ENCODE results near the gene BIRC5.

The BIRC5 gene

DNA sequence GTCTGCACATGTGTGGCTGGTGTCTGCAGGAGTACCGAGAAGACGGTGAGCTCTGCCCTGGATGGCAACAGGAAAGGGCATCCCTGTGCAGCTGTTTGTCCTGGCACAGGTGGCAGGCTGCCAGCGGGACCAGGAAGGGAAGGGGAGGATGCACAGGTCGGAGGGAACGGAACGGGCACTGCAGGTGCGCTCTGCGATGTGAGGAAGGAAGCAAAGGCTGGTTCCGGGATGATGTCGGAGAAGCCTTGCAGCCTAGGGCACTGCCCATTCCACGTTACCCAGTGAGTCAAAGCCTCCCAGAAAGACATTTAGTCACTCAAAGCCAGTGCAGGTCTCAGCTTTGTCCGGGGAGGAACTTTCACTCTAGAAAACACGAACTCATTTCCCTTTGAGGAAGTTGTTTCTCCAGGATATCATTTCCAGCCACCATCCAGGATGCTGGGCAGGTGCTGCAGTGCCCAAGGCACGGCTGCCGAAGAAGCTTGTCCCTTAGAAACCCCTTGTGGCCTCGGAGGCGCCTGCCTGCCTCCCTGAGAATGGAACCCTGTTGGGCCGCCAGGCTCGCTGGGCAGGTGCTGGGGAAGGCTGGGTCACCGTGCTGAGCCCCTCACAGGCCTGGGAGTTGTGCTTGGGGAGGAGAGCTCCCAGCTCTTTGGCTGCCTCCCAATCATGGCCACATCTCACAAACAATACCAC lies 12.9 kb downstream of the BIRC5 start:
- TF ChIP-seq, protein P1, sequence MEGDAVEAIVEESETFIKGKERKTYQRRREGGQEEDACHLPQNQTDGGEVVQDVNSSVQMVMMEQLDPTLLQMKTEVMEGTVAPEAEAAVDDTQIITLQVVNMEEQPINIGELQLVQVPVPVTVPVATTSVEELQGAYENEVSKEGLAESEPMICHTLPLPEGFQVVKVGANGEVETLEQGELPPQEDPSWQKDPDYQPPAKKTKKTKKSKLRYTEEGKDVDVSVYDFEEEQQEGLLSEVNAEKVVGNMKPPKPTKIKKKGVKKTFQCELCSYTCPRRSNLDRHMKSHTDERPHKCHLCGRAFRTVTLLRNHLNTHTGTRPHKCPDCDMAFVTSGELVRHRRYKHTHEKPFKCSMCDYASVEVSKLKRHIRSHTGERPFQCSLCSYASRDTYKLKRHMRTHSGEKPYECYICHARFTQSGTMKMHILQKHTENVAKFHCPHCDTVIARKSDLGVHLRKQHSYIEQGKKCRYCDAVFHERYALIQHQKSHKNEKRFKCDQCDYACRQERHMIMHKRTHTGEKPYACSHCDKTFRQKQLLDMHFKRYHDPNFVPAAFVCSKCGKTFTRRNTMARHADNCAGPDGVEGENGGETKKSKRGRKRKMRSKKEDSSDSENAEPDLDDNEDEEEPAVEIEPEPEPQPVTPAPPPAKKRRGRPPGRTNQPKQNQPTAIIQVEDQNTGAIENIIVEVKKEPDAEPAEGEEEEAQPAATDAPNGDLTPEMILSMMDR (conservative IDR thresholded peaks at IDR 0.05) = no peak
- peak overlapping the region; percentile 72 for H3K27ac ChIP-seq

- TF ChIP-seq, protein P1 (conservative IDR thresholded peaks at IDR 0.05) = no peak
- H3K27ac ChIP-seq = peak overlapping the region; percentile 72
Observed at GRCh38 chr17:78227455-78227916, 13.4 kb downstream of the BIRC5 start.

DNA sequence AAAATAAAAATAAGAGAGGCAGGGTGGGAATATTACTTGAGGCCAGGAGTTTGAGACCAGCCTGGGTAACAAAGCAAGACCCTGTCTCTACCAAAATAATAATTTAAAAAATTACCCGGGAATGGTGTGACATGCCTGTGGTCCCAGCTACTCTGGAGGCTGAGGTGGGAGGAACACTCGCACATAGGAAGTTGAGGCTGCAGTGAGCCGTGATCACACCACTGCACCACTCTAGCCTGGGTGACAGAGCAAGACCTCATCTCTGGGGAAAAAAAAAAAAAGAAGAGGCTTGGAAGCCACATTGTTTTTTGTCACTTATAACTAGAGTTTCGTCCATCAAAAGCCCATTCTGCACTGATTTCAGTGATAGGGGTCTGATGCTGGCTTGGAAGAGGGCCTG lies 14.1 kb downstream of the BIRC5 start:
- H3K27ac ChIP-seq = no peak overlapping the region
- TF ChIP-seq, protein P1 (conservative IDR thresholded peaks at IDR 0.05) = no peak

DNA sequence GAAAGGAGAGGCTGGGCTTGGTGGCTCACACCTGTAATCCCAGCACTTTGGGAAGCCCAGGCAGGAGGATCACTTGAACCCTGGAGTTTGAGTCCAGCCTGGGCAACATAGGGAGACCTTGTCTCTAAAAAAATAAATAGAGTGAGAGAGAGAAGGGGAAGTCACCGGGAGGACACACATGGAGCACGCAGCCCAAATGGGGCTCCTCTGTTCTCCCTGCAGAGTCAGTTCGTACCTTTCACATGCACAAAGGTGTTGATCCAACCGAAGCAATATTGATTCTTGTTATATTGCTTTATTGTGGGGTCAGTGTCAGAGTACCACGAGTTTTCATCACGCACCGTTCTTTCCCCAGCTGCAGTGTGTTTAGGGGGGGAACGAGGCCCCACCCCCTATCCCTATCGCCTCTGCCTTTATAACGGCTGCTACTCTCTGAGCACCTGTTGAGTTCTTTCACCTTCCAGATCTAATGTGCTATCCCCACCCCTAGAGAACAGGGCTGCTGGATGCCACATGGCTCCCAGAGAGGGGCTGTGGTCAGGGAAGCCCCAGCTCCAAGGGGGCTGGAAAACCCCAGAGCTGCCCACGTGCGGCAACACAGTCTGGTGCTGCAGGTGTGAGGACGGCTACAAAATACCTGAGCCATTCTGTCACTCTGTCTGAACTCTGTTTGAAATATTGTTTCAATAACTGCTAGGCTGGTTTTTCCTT lies 16.4 kb downstream of the BIRC5 start:
- TF ChIP-seq, protein P1 (conservative IDR thresholded peaks at IDR 0.05) = no peak

GRCh38 chr17:78230996-78231935 lies 17.2 kb downstream of the BIRC5 start, which contains the start of gene TMEM235:
Gene TMEM235 (plus strand): TSS chr17:78231631. CDS start chr17:78232024, 393 bp downstream.
- H3K27ac ChIP-seq = no peak within 1 kb of the TSS
- TF ChIP-seq, protein P1 (conservative IDR thresholded peaks at IDR 0.05) = no peak

More for the DNA sequence above, 16.4 kb downstream of the BIRC5 start:
- H3K27ac ChIP-seq = no peak overlapping the region

DNA sequence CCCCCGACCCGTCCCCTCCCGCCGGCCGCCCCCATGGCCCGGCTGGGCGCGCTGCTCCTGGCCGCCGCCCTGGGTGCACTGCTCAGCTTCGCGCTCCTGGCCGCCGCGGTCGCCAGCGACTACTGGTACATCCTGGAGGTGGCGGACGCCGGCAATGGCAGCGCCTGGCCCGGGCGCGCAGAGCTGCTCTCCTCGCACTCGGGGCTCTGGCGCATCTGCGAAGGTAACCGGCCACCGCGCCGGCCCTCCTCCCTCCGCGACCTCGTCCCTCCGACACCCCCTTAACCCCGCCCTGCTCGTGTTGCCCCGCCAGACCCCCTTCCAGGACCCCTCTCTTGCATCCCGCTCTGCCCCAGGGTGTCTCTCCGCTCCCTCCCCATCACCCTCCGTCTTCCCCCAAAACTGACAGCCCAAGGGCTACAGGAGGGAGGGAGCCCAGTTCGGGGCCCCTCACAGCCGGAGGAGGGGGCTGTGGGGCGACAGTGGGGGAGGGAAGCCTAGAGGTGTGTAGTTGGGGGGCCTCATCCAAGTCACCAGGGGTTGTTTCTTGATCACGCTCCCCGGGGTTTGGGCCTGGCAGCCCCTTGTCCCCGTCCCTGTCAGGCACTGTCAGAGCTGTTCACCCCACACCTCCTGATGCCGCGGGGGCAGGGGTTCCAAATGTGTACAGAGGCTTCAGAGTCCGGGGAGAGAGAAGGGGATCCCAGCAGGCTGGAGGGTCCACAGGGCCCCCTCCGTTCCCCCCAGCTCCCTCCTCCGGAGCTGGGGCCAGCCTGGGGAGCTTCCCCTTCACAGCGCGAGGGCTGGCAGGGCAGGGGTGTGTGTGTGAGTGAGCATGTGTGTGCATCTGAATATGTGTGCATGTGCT lies 18.2 kb downstream of the BIRC5 start:
- no peak overlapping the region for H3K27ac ChIP-seq
- TF ChIP-seq, protein P1 (conservative IDR thresholded peaks at IDR 0.05) = no peak

Measured in VCaP (cell line).